ENCODE results near the gene TAS2R60.

GRCh38 chr7:143455491-143455890 is 12.2 kb downstream of the TAS2R60 start:
- TF ChIP-seq RAD21 (IDR thresholded peaks at IDR 0.05; ENCODE audit: low read length), result no peak
- TF ChIP-seq POLR2A (IDR thresholded peaks at IDR 0.05; ENCODE audit: low read depth, low read length), result no peak
- TF ChIP-seq RCOR1 (IDR thresholded peaks at IDR 0.05; ENCODE audit: insufficient replicate concordance, low read length), result no peak

Data from IMR-90 (cell line).